GM10266 (cell line): ENCODE results near the gene COL11A2.

Experiments used
- DNase-seq: peaks from one replicate; pipeline ENCODE4 v3.0.0; 2012; ENCODE audit errors: extremely low spot score
- TF ChIP-seq, protein P1 (sequence below): IDR thresholded peaks from 2 replicates; pipeline ENCODE4 v1.5.1; 2012; ENCODE audit warnings: mild to moderate bottlenecking, low read depth; ENCODE audit not compliant: control insufficient read depth, insufficient read depth; ENCODE audit errors: missing control alignments

Gene COL11A2

DNA sequence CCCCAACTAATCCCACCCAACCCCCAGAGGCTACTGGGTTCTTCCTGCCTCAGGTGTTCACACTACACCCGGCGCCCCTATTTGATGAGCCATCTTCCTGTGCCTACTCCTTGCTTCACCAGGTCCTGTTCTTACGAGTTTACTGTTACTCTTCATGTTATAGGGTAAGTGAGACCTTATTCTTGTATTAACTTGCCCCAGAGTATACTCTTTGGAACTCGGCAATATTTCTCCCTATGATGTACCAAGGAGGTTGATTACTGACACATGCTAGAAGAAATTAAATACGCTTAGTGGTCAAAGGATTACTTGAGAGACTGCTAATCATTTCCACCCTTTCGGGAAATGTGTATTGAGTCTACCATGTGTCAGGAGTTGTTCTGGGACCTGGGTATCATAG, 25.0 kb upstream of the COL11A2 start:
- TF ChIP-seq, protein P1, sequence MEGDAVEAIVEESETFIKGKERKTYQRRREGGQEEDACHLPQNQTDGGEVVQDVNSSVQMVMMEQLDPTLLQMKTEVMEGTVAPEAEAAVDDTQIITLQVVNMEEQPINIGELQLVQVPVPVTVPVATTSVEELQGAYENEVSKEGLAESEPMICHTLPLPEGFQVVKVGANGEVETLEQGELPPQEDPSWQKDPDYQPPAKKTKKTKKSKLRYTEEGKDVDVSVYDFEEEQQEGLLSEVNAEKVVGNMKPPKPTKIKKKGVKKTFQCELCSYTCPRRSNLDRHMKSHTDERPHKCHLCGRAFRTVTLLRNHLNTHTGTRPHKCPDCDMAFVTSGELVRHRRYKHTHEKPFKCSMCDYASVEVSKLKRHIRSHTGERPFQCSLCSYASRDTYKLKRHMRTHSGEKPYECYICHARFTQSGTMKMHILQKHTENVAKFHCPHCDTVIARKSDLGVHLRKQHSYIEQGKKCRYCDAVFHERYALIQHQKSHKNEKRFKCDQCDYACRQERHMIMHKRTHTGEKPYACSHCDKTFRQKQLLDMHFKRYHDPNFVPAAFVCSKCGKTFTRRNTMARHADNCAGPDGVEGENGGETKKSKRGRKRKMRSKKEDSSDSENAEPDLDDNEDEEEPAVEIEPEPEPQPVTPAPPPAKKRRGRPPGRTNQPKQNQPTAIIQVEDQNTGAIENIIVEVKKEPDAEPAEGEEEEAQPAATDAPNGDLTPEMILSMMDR: no peak
- no peak for DNase-seq

- DNase-seq: no peak
- TF ChIP-seq, protein P1: no peak
Observed at GRCh38 chr6:33216117-33216649, 23.9 kb upstream of the COL11A2 start.

DNA sequence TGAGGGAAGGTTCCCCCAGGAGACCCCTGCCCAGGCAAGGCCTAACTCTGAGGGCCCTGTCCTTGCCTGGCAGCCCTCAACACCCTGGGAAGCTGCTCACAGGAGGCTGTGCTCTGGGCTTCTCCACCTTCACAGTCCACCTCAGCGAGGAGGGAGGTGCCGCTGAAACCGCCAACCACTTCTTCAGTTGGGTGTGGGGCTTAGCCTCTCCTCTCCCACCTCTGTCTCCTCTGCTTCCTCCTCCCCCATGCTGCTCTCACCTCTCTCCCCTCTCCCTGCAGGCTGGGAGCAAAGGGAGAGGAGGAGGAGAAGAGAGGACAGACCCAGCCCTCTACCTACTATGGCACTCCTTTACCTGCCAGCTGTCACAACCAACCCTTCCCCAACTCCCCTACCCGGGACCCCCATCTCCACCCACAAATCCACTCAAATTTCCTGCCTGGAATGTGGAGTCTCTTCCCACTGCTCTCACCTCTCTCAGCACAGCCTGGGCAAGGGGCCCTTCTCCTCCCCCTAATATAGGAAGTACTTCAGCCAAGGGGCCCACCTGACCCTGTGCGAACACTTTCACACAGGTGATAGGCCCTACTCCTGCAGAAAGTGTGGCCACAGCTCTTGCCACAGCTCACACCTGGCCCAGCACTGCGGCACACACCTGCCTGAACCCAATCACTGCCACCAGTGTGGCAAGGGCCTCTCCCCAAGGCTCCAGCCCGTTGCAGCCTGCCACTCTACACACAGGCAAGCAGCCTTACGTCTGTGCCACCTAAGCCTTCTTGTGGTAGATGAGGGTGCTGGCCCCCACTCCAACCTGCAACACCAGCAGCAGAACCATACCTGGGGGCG, 23.2 kb upstream of the COL11A2 start:
- TF ChIP-seq, protein P1: no peak
- DNase-seq: no peak

DNA sequence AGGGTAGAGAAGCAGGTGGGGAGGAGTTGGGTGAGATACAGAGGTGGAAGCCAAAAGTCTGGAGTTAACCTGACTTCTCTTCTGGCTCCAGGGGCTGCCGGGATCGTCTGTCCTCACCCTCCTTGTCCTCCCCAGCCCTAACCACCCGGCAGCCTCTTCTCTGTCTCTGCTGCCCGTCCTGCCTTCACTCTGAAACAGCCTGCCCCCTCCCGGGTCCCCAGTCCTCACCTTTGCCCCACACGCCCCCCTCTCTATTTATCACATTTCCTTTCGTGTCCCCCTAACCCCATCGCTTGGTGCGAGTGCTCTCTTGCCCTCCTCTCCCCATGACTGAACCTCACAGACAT, 21.7 kb upstream of the COL11A2 start:
- TF ChIP-seq, protein P1: no peak

DNA sequence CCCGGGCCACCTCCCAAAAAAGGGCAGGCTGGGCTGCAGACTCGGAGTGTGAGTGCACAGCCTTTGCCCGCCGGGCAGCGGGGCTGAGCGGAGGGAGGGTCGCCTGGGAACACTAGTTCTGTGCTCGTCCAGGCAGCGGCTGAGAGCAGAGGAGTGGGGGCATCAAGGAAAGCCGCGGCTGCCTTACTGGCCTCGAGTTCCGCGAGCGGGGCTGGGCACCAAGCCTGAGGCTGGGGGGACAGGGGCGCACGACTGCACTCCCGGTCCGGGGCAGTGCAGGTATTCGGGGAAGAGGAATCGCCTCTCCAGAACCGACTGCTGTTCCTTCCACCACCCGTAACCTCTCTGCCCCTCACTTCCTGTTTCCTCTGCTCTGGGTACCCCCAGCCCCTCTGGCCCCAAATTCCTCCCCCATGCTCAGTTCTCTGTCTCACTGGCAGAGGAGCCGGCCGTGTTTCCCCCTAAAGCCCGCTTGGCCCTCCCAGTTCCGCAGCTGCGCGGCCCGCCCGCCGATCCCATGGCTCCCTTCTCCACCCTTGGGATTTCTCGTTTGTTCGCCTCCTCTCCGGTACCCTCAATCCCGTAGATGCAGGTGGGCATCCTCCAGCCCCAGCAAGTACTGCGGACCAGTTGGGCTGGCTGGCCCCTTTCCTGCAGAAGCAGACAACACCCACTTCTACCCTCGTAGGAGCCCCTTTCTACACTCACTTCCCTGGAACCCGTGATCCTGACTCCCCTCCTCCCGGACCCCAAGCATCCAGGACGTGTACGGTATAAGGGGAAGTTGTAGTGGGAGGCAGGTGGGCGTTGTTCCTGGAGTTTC, 21.1 kb upstream of the COL11A2 start:
- TF ChIP-seq, protein P1: no peak
- peak; percentile 44 for DNase-seq

More for the DNA sequence above, 21.7 kb upstream of the COL11A2 start:
- DNase-seq: peak; percentile 19

- no peak for DNase-seq
- TF ChIP-seq, protein P1: no peak
Observed at GRCh38 chr6:33212857-33213165, 20.5 kb upstream of the COL11A2 start.
